COR-L47 (cell line): ENCODE data around the gene EGLN3.
A peak's percentile ranks its signal among the peaks of the same experiment; 100 is the strongest.

Source experiments
- DNase-seq: peaks from one replicate; lab custom pipeline; 2025; lab: John Stamatoyannopoulos, UW

The EGLN3 gene

GRCh38 chr14:33910435-33910834 is 40.4 kb downstream of the EGLN3 start:
- DNase-seq = no peak

- no peak for DNase-seq
Measured at GRCh38 chr14:33909380-33910084, 41.3 kb downstream of the EGLN3 start.

GRCh38 chr14:33908540-33909223 is 42.2 kb downstream of the EGLN3 start:
- DNase-seq = no peak

GRCh38 chr14:33906968-33907367 is 43.9 kb downstream of the EGLN3 start:
- DNase-seq = no peak

DNA sequence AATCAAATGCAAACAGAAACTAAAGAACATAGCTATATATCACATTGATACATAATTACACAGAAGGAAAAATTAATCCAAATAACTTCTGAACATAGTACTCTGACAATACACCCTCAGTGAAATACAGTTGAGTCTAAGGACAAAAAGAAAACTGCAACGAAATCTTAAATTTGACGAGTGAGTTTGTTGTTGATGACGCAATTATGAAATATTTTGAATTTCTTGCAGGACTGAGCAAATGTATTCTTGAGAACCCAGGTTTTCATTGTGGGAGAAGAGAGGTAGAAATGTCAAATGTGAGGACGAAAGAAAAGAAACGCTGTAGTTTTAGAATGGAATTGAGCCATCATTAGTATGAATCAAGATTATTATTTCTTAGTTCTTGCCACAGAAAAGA is 46.3 kb downstream of the EGLN3 start:
- DNase-seq = no peak

GRCh38 chr14:33903369-33903768 is 47.5 kb downstream of the EGLN3 start:
- DNase-seq = no peak

- no peak for DNase-seq
Measured at GRCh38 chr14:33902363-33902762, 48.5 kb downstream of the EGLN3 start.

- no peak for DNase-seq
Measured at GRCh38 chr14:33901426-33902155, 49.3 kb downstream of the EGLN3 start.

- DNase-seq = no peak
Measured at GRCh38 chr14:33900706-33901105, 50.2 kb downstream of the EGLN3 start.

DNA sequence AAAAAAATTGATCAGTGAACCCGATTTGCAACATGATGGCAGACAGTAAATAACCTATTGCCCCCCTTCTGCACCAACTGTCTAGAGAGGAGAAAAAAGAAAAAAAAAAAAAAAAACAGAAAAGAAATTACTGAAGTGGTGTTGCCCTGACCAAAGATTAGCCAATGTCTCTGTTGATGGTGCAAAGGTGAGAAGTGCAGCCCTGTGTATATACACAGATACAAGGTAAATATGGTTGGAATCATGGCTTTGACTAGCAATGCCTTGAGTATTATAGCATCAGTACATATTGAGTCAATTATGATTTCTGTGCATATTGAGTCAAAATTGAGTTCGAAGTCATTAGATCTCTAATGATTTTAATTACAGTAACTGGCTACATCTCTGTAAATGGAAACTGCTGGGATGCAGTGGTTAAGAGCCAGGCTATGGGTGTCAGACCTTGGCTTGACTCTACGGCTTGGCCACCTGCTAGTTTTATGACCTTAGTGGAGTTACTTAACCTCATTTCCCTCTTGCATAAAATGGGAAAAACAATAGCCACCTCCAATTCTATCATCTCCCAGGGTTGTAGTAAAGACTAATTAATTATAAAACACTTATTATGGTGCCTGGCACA is 51.0 kb downstream of the EGLN3 start:
- DNase-seq = no peak

GRCh38 chr14:33897878-33898535 is 52.9 kb downstream of the EGLN3 start:
- no peak for DNase-seq

GRCh38 chr14:33897382-33897781 is 53.5 kb downstream of the EGLN3 start:
- DNase-seq = no peak

- DNase-seq = no peak
Measured at GRCh38 chr14:33894339-33894738, 56.5 kb downstream of the EGLN3 start.

DNA sequence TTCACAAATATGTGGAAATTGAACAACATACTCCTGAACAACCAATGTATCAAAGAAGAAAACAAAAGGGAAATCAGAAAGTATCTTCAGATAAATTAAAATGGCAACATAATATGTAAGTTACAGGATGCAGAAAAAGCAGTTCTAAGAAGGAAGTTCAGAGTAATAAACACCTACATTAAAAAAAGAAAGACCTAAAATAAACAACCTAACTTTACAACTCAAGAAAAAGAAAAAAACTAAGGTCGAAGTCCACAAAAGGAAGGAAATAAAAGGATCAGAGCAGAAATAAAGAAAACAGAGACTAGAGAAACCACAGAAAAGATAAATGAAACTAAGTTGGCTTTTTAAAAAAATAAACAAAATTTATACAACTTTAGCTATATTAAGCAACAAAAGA is 59.2 kb downstream of the EGLN3 start:
- no peak for DNase-seq

DNA sequence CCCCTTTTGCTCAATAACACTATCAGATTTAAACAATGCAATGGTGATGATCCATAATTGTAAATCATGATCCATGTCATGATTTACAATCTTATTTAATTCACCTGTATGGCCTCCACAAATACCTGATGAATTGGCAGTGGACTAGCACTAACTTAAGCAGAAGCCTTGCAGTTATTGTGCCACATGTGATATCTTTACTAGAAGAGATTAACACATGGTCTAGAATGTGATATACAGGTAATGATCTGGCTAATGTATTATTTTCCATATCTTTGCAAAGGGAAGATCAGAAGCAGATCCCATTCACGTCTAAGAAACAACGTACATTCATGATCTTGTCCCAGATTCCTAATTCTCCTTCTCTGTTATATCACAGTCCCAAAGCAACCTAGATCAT is 66.0 kb downstream of the EGLN3 start:
- DNase-seq = no peak

DNA sequence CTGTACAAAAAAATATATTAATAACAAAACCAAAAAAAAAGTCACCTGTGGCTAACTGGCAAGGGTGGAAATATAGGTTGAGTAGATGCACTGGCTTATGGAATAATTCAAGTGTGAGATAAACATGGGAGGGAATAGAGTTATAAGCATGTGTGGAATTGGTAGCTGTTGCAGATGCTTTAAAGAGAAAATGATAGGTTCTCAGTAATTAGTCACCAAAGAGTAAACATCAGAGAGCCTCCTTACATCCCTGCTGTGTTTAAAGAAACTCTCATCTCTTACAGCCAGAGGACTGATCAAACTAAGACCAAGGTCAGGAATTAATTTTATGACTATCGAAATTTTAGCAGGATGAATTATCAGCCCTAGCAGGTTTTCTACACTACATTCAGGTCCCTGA is 70.5 kb downstream of the EGLN3 start:
- peak; percentile 43 for DNase-seq

DNA sequence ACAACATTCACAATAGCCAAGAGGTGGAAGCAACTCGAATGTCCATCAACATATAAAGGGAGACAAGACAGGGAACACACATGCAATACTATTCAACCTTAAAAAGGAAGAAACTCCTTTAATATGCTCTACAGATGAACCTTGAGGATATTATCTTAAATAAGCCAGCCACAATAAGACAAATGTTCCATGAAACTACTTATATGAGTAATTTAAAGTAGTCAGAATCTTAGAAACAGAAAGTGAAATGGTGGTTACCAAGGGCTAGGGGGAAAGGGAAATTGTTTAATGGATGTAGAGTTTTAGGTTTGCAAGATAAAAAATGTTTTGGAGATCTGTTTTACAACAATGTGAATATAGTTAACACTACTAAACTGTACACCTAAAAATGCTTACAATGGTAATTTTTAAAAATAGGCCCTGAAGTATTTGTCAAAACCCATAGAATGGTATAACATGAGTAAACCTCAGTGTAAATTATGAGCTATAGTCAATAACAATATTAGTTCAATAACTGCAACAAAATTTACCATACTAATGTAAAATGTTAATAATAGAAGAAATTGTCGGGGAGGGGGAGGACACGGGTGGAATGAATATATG is 71.1 kb downstream of the EGLN3 start:
- DNase-seq = no peak

DNA sequence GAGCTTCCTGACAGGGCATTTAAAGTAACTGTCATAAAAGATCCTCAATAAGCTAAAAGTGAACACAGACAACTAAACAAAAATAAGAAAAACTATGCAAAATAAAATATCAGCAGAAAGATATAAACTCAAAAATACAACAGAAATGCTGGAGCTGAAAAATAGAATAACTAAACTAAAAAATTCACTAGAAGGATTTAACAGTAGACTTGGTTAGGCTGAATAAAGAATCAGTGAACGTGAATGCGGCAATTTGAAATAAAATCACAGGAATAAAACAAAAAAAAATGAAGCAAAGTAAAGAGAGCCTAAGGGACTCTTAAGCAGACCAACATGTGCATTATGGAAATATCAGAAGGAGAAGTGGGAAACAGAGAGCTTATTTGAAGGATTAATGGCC is 74.6 kb downstream of the EGLN3 start:
- DNase-seq = no peak
